A549 (cell line): ENCODE results near the gene SPRR2E. TPM values are rescaled to one million over a fixed set of nuclear protein-coding genes. Genes with fewer than 3 reads are reported as not detected.

Source experiments
- ATAC-seq, 2 experiments: fragments of 200-7000 bp in 1 of 2; fragments of >200 bp in 1 of 2; cut with Nextera tagmentation in 1 of 2; cut with Tn5 transposase in 1 of 2; 3 replicates each; pipeline versions ENCODE4 v1.8.0 to v1.9.1; 2018 to 2020; ENCODE audit warnings: mild to moderate bottlenecking in 1 of 2, moderate library complexity in 1 of 2
- CTCF ChIA-PET: fragments of 300-600 bp; sonication (Branson Sonifier 250); formaldehyde crosslinking; extraction: SDS; loops from one replicate; lab custom pipeline; 2021; ENCODE audit warnings: antibody characterized with exemption, inconsistent platforms; lab: Yijun Ruan, JAX
- POLR2A ChIA-PET: fragments of 350-600 bp; formaldehyde crosslinking; extraction: SDS; loops from one replicate; lab custom pipeline; 2021; ENCODE audit warnings: antibody characterized with exemption, inconsistent platforms; lab: Yijun Ruan, JAX
- DNase-seq, 2 experiments: peaks; one replicate each; pipeline versions ENCODE4 v3.0.0 to v3.0.0-alpha.2; 2011 to 2016; ENCODE audit warnings: low read depth in 1 of 2, low spot score in 1 of 2
- FAIRE-seq: peaks from 2 replicates; lab custom pipeline; 2011; peaks lifted over from hg19 to GRCh38; lab: Jason Lieb, UNC
- H3K27ac ChIP-seq, 2 experiments: fragments of >200 bp; sonication (Bioruptor Twin); formaldehyde crosslinking; 3 replicates each; pipeline ENCODE4 v1.5.1; 2016 to 2017
- H3K4me1 ChIP-seq: fragments of >200 bp; sonication (Bioruptor Twin); formaldehyde crosslinking; 3 replicates; pipeline ENCODE4 v1.6.1; 2016
- H3K4me2 ChIP-seq: fragments of >200 bp; sonication (Bioruptor Twin); formaldehyde crosslinking; 3 replicates; pipeline ENCODE4 v1.6.1; 2016
- H3K4me3 ChIP-seq: fragments of >200 bp; sonication (Bioruptor Twin); formaldehyde crosslinking; 3 replicates; pipeline ENCODE4 v1.5.1; 2016
- H3K9me3 ChIP-seq: fragments of >200 bp; sonication (Bioruptor Twin); formaldehyde crosslinking; 3 replicates; pipeline ENCODE4 v1.6.1; 2016
- BCL3 ChIP-seq: fragments of >200 bp; sonication (Bioruptor Twin); formaldehyde crosslinking; IDR thresholded peaks from 3 replicates; pipeline ENCODE4 v1.6.1; 2016
- CBX2 ChIP-seq: fragments of 200-600 bp; sonication (generic); IDR thresholded peaks from 2 replicates; pipeline ENCODE4 v1.6.1; 2016; ENCODE audit warnings: low read depth, mild to moderate bottlenecking, borderline replicate concordance
- CEBPB ChIP-seq, 2 experiments: fragments of >200 bp in 1 of 2; sonication (Bioruptor Twin) in 1 of 2; formaldehyde crosslinking in 1 of 2; IDR thresholded peaks; 2 replicates each; pipeline ENCODE4 v1.6.1; 2012 to 2016
- CTCF ChIP-seq: fragments of >200 bp; sonication (Bioruptor Twin); formaldehyde crosslinking; IDR thresholded peaks from 3 replicates; pipeline ENCODE4 v1.5.1; 2016
- EHF ChIP-seq: fragments of 250-450 bp; sonication (Bioruptor Pico); IDR thresholded peaks from 2 replicates; pipeline ENCODE4 v1.5.0; 2020; ENCODE audit warnings: mild to moderate bottlenecking
- ELK1 ChIP-seq: fragments of 150-350 bp; IDR thresholded peaks from 2 replicates; pipeline ENCODE4 v1.6.1; 2014; ENCODE audit warnings: low read depth, mild to moderate bottlenecking, low read length
- ESRRA ChIP-seq: fragments of 150-350 bp; IDR thresholded peaks from 2 replicates; pipeline ENCODE4 v1.6.1; 2014; ENCODE audit warnings: mild to moderate bottlenecking, low read length, borderline replicate concordance
- FOSB ChIP-seq: fragments of 250-450 bp; sonication (Bioruptor Pico); IDR thresholded peaks from 2 replicates; pipeline ENCODE4 v1.5.0; 2020; ENCODE audit warnings: mild to moderate bottlenecking, moderate library complexity
- FOXS1 ChIP-seq: fragments of 250-450 bp; sonication (Bioruptor Pico); IDR thresholded peaks from 2 replicates; pipeline ENCODE4 v1.5.0; 2020; ENCODE audit warnings: mild to moderate bottlenecking, moderate library complexity
- HDAC2 ChIP-seq: fragments of 200-600 bp; sonication (generic); IDR thresholded peaks from 2 replicates; pipeline ENCODE4 v1.6.1; 2016
- HEYL ChIP-seq: fragments of 250-450 bp; sonication (Bioruptor Pico); IDR thresholded peaks from 2 replicates; pipeline ENCODE4 v1.8.0; 2021; ENCODE audit warnings: mild to moderate bottlenecking, moderate library complexity
- HOXA7 ChIP-seq: fragments of 250-450 bp; sonication (Bioruptor Pico); IDR thresholded peaks from 2 replicates; pipeline ENCODE4 v1.5.0; 2020; ENCODE audit warnings: mild to moderate bottlenecking, moderate library complexity
- HOXB13 ChIP-seq: fragments of 250-450 bp; sonication (Bioruptor Pico); IDR thresholded peaks from 2 replicates; pipeline ENCODE4 v1.5.0; 2020; ENCODE audit warnings: low read depth, mild to moderate bottlenecking, moderate library complexity
- HOXB5 ChIP-seq: fragments of 250-450 bp; sonication (Bioruptor Pico); IDR thresholded peaks from 2 replicates; pipeline ENCODE4 v1.5.0; 2020; ENCODE audit warnings: mild to moderate bottlenecking, moderate library complexity
- JUN ChIP-seq, 2 experiments: fragments of >200 bp; sonication (Bioruptor Twin); formaldehyde crosslinking; IDR thresholded peaks; 2 replicates in 1 of 2; 3 replicates in 1 of 2; pipeline ENCODE4 v1.6.1; 2016 to 2017
- JUNB ChIP-seq: fragments of >200 bp; sonication (Bioruptor Twin); formaldehyde crosslinking; IDR thresholded peaks from 2 replicates; pipeline ENCODE4 v1.6.1; 2016
- MAX ChIP-seq: IDR thresholded peaks from 2 replicates; pipeline ENCODE4 v1.6.1; 2012
- MAZ ChIP-seq: fragments of 150-350 bp; IDR thresholded peaks from 2 replicates; pipeline ENCODE4 v1.6.1; 2014; ENCODE audit warnings: antibody characterized with exemption, low read depth, low read length, borderline replicate concordance
- NPAS2 ChIP-seq: fragments of 250-450 bp; sonication (Bioruptor Pico); IDR thresholded peaks from 2 replicates; pipeline ENCODE4 v1.8.0; 2022; ENCODE audit warnings: mild to moderate bottlenecking, moderate library complexity, borderline replicate concordance
- NR3C1 ChIP-seq: fragments of >200 bp; sonication (Bioruptor Twin); formaldehyde crosslinking; IDR thresholded peaks from 3 replicates; pipeline ENCODE4 v1.6.1; 2017
- PHF8 ChIP-seq: fragments of 200-600 bp; sonication (generic); IDR thresholded peaks from 2 replicates; pipeline ENCODE4 v1.6.1; 2016; ENCODE audit warnings: low read depth, mild to moderate bottlenecking, antibody characterized with exemption, moderate library complexity, borderline replicate concordance
- POLR2A ChIP-seq: IDR thresholded peaks from 2 replicates; pipeline ENCODE4 v1.6.1; 2012; ENCODE audit warnings: mild to moderate bottlenecking, low read length
- POLR2AphosphoS2 ChIP-seq: conservative IDR thresholded peaks from 2 replicates; pipeline ENCODE4 v1.6.1; 2012; ENCODE audit warnings: low read length, improper control_type of control experiment, inconsistent platforms
- RARB ChIP-seq: fragments of 250-450 bp; sonication (Bioruptor Pico); IDR thresholded peaks from 2 replicates; pipeline ENCODE4 v1.8.0; 2021; ENCODE audit warnings: mild to moderate bottlenecking, moderate library complexity
- RFX5 ChIP-seq: fragments of 450-650 bp; IDR thresholded peaks from 2 replicates; pipeline ENCODE4 v1.7.1; 2014; ENCODE audit warnings: antibody characterized with exemption, mild to moderate bottlenecking, moderate library complexity
- SREBF2 ChIP-seq: fragments of 450-650 bp; IDR thresholded peaks from 2 replicates; pipeline ENCODE4 v1.6.1; 2014; ENCODE audit warnings: mild to moderate bottlenecking, moderate library complexity
- ZC3H11A ChIP-seq: fragments of 450-650 bp; IDR thresholded peaks from 2 replicates; pipeline ENCODE4 v1.6.1; 2014; ENCODE audit warnings: antibody characterized with exemption, mild to moderate bottlenecking
- ZNF302 ChIP-seq: fragments of 250-450 bp; sonication (Bioruptor Pico); IDR thresholded peaks from 2 replicates; pipeline ENCODE4 v1.9.0; 2021; ENCODE audit warnings: inconsistent platforms, mild to moderate bottlenecking, moderate library complexity
- WGBS: methylation state at CpG from one replicate; pipeline ENCODE4 v1.1.6; 2017; ENCODE audit errors: missing lambda C conversion rate; 5-methylcytosine and 5-hydroxymethylcytosine counted together
- polyA plus RNA-seq, 4 experiments: library from polyadenylated mRNA; depleted of rRNA in 3 of 4; stranded (reverse); fragments of >200 nt; fragmentation: RNase III in 1 of 4; extraction: RNeasy Plus Mini Kit Qiagen cat#74134 plus additional on column Dnase treatment in 1 of 4; gene quantifications; 2 replicates in 3 of 4; 3 replicates in 1 of 4; pipeline ENCODE4 v1.2.3, GENCODE V29; 2011 to 2017

The SPRR2E gene
- polyA plus RNA-seq, 2 of the 4 experiments (the other 2 are of a cell fraction) = not detected

GRCh38 chr1:153071511-153071910 is 22.8 kb downstream of the SPRR2E start, which contains the start of gene SPRR2B:
Gene SPRR2B (minus strand): TSS chr1:153071611. CDS start chr1:153070839, 772 bp downstream.
- ChIA-PET POLR2A (no interaction called here), CTCF (no interaction called here)
- 0% methylated on average over 2 of the region's 2 CpGs for WGBS
- Histone ChIP-seq H3K27ac (no peak within 1 kb of the TSS), H3K9me3 (no peaks in the 10 kb centered on the region), H3K4me1 (no peaks in the 10 kb centered on the region), H3K4me2 (no peak within 1 kb of the TSS), H3K4me3 (no peak within 1 kb of the TSS)
- ATAC-seq (no peak), FAIRE-seq (no peak), DNase-seq (no peak)
- TF ChIP-seq MAZ (no peak), ESRRA (no peak), CBX2 (no peak), SREBF2 (no peak), ZNF302 (CRISPR knock-in tag) (no peak), FOSB (no peak), JUNB (no peak), HOXB5 (CRISPR knock-in tag) (no peak), POLR2AphosphoS2 (no peak), HEYL (CRISPR knock-in tag) (no peak), MAX (no peak), JUN (IDR thresholded peaks at IDR 0.05) (no peak)

- WGBS = 0% methylated on average over 2 of the region's 2 CpGs
- H3K4me1 ChIP-seq = no peaks in the 10 kb centered on the region
- POLR2A ChIA-PET = no interaction called here
- DNase-seq (peak in 1 of 2 experiments; percentile 5), FAIRE-seq (no peak)
- H3K4me2 ChIP-seq = no peak overlapping the region
- no peaks in the 10 kb centered on the region for H3K9me3 ChIP-seq
- TF ChIP-seq JUN (IDR thresholded peaks at IDR 0.05) = no peak
- no peak for TF ChIP-seq HEYL (CRISPR knock-in tag)
- no peak for TF ChIP-seq CTCF
- no peak for TF ChIP-seq ELK1
- no peak for TF ChIP-seq CEBPB (IDR thresholded peaks at IDR 0.05)
- TF ChIP-seq EHF (CRISPR knock-in tag) = no peak
- no peak for TF ChIP-seq HDAC2
- no peak for TF ChIP-seq RFX5
- TF ChIP-seq FOXS1 (CRISPR knock-in tag) = no peak
- TF ChIP-seq MAZ = no peak
- no peak for TF ChIP-seq HOXA7 (CRISPR knock-in tag)
- TF ChIP-seq HOXB13 (CRISPR knock-in tag) = no peak
- no peak for TF ChIP-seq POLR2A
- no peak for TF ChIP-seq RARB (CRISPR knock-in tag)
- TF ChIP-seq NPAS2 (CRISPR knock-in tag) = no peak
- no peak for TF ChIP-seq PHF8
- TF ChIP-seq ZC3H11A = no peak
- TF ChIP-seq NR3C1 = no peak
- no peak for TF ChIP-seq BCL3
- TF ChIP-seq, all 56 proteins: peak for 0
- ATAC-seq = peak; percentile 54 to 77; a peak in 4 of 6 replicates
- no peak overlapping the region for H3K4me3 ChIP-seq
- H3K27ac ChIP-seq = no peak overlapping the region
- CTCF ChIA-PET = no interaction called here
These were observed 24.1 kb downstream of the SPRR2E start for GRCh38 chr1:153070243-153070642.
